ENCODE results near the gene PLEK. TPM values are rescaled to one million over a fixed set of nuclear protein-coding genes. Genes with fewer than 3 reads are reported as not detected.
A peak's percentile ranks its signal among the peaks of the same experiment; 100 is the strongest.

PLEK gene
- total RNA-seq, 1 donor = not detected

GRCh38 chr2:68325056-68325455, 40.0 kb upstream of the PLEK start:
- no peak overlapping the region for H3K4me3 ChIP-seq (ENCODE audit: low read depth, low read length)
- DNase-seq (ENCODE audit: low read depth) = no peak
- TF ChIP-seq, protein P1, sequence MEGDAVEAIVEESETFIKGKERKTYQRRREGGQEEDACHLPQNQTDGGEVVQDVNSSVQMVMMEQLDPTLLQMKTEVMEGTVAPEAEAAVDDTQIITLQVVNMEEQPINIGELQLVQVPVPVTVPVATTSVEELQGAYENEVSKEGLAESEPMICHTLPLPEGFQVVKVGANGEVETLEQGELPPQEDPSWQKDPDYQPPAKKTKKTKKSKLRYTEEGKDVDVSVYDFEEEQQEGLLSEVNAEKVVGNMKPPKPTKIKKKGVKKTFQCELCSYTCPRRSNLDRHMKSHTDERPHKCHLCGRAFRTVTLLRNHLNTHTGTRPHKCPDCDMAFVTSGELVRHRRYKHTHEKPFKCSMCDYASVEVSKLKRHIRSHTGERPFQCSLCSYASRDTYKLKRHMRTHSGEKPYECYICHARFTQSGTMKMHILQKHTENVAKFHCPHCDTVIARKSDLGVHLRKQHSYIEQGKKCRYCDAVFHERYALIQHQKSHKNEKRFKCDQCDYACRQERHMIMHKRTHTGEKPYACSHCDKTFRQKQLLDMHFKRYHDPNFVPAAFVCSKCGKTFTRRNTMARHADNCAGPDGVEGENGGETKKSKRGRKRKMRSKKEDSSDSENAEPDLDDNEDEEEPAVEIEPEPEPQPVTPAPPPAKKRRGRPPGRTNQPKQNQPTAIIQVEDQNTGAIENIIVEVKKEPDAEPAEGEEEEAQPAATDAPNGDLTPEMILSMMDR (IDR thresholded peaks at IDR 0.05; ENCODE audit: insufficient read depth, low read depth, low read length) = no peak

DNA sequence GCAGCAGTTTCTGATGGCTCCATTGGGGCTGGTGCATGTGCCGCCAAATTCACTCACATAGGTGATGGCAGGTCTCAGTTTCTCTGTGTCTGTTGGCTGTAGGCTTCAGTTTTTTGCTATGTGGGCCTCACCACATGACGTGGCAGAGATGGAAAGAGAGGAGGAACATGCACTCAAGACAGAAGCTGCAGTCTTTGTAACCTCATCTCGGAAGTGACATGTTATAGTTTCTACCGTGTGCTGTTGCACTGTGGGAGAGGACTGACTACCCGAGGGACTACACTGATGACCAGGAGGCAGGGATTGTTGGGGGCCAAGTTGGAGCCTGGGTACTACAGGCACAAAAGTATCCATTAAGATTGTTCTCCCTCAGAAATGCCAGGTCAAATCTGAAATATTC, 36.2 kb upstream of the PLEK start:
- H3K4me3 ChIP-seq (ENCODE audit: low read depth, low read length) = no peak overlapping the region
- TF ChIP-seq, protein P1 (IDR thresholded peaks at IDR 0.05; ENCODE audit: insufficient read depth, low read depth, low read length) = no peak
- DNase-seq (ENCODE audit: low read depth) = no peak

DNA sequence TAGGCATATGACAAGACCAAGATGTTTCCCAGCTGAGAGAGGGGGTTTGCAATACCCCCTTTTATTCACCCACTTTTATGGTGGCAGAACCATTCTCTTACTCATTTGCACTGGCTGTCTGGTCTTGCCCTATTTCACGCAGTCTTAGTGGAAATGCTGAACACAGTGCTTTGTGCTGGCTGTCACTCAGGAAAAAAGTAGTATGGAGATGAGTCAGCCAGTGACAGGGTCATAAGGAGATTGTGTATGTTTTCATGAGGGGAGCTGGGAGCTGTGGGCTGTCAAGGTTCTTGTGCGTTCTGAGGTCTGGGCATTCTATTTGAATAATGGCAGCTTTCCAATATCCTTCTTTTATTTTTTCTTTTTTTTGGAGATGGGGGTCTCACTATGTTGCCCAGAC, 34.4 kb upstream of the PLEK start:
- no peak overlapping the region for H3K4me3 ChIP-seq (ENCODE audit: low read depth, low read length)
- DNase-seq (ENCODE audit: low read depth) = peak; percentile 7
- TF ChIP-seq, protein P1 (IDR thresholded peaks at IDR 0.05; ENCODE audit: insufficient read depth, low read depth, low read length) = no peak

DNA sequence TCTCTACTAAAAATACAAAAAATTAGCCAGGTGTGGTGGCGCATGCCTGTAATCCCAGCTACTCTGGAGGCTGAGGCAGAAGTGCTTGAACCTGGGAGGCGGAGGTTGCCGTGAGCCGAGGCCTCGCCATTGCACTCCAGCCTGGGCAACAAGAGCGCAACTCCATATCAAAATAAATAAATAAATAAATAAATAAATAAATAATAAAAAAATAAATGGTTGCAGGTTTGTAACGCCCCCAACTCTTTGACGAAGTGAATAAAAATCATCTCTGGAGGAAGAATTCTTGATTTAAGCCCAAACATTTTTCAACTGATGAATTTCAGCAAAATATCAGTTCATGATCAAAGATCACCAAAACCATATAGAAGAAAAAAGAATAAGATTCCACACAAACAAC, 32.1 kb upstream of the PLEK start:
- DNase-seq (ENCODE audit: low read depth) = no peak
- TF ChIP-seq, protein P1 (IDR thresholded peaks at IDR 0.05; ENCODE audit: insufficient read depth, low read depth, low read length) = no peak
- no peak overlapping the region for H3K4me3 ChIP-seq (ENCODE audit: low read depth, low read length)

DNA sequence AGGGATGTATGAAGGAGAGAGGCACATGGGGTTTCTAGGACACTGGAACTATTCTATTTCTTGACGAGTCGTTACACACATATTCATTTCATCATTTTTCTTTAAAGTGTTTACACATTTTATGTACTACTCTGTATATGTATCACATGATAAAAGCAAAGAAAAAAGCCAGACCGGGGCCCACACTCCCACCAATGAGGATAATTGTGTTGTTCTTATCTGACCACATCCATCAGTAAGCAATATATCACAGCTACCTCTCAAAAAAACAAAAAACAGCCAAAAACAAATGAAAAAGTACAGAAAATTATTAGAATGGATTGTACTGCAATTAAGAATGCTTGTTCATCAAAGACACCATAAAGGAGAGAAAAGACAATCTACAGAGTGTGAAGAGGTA, 31.2 kb upstream of the PLEK start:
- no peak overlapping the region for H3K4me3 ChIP-seq (ENCODE audit: low read depth, low read length)
- DNase-seq (ENCODE audit: low read depth) = peak; percentile 34
- TF ChIP-seq, protein P1 (IDR thresholded peaks at IDR 0.05; ENCODE audit: insufficient read depth, low read depth, low read length) = no peak

DNA sequence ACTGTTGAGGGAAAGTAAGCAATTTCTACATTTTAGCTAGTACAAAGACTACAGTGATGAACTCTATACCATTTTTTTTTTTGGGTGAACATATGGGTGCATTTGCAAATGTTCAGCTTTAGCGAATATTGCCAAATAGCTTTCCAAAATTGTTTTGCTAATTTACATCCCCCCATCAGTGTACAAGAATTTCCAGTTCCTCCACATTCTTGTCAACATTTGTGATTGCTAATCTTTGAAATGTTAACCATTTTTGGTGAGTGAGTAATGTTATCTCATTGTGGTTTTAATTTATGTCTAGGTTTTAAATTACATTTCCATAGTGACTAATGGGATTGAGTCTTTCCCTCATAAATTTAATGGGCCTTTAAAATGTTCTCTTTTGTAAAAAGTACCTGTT, 28.9 kb upstream of the PLEK start:
- TF ChIP-seq, protein P1 (IDR thresholded peaks at IDR 0.05; ENCODE audit: insufficient read depth, low read depth, low read length) = no peak
- H3K4me3 ChIP-seq (ENCODE audit: low read depth, low read length) = no peak overlapping the region
- peak; percentile 57 for DNase-seq (ENCODE audit: low read depth)
